Posterior cingulate gyrus (tissue), 11 donors: ENCODE results near the gene ENTPD8.
A peak's percentile ranks its signal among the peaks of the same experiment; 100 is the strongest.

ENCODE experiments used
- DNase-seq, 10 donors: peaks; one replicate each; pipeline versions ENCODE4 v3.0.0 to v3.0.0-alpha.2; 2020 to 2021; ENCODE audit warnings: mixed read lengths in 3 of 10
- intact Hi-C: fragments of 100-400 bp; cut with DNase I; formaldehyde crosslinking; loops from one replicate; pipeline ENCODE4 v1.15.1; 2023

The ENTPD8 gene

DNA sequence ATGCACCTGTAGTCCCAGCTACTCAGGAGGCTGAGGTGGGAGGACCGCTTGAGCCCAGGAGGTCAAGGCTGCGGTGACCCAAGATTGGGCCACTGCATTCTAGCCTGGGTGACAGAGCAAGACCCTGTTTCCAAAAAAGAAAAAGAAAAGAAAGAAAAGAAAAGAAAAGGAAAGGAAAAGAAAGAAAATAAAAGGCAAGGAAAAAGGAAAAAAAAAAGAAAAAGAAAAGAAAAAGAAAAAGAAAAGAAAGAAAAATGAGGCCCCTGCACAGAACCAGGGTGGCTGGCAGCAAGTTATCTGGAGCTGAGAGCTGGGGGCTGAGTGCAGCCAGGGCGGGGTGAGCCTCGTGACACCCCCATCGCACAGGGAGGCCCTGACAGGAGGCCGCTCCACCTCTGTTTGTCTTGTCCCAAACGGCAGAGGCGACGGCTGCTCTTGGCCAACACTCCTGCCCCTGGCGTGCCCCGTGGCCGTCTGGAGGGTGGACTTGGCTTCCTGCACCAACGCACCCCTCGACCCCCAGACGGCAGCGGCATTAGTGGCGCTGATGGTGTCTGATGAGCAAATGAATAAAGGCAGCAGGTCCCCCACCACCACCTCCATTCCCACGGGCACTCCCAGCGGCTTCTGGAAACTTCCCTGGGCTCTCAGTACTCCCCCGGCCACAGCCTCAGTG, 34.9 kb downstream of the ENTPD8 start:
- intact Hi-C loops: loop anchor here (2.0 kb wide), 1 partner anchor 111 kb away; no protein-coding TSS in a partner anchor
- peak in 1 of 10 donors; percentile 80 for DNase-seq

- intact Hi-C loops: loop anchor here (2.0 kb wide), 1 partner anchor 111 kb away; no protein-coding TSS in a partner anchor
- DNase-seq: peak in 1 of 10 donors; percentile 67
Measured at GRCh38 chr9:137405677-137406081, 35.5 kb downstream of the ENTPD8 start.

DNA sequence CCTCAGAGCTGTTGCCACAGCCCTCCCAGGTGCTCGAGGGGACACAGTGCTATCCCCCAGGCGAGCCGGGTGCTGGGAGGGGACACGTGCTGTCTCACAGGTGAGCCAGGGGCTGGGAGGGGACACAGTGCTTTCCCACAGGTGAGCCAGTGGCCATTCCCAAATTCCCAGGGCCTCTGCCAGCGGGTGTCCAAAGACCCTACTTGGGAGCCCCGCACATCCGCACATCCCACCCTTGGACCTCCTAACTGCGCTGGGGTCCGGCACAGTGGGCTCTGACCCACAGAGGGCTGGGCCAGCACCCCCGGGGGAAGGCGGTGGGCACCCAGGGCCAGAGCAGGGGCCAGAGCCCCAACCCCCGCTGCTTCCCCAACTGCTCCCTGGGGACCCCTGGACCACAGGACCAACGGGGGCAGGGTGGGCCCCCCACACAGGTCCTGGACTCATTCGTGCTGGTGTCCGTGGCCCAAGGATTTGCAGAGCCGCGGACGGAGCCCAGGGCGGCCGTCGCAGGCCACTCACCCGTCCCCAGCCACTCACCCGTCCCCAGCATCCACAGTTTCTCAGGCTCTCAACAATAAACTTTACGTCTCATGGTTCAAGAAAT, 36.1 kb downstream of the ENTPD8 start:
- intact Hi-C loops: no loop called here
- peak in 1 of 10 donors; percentile 81 for DNase-seq

GRCh38 chr9:137403269-137403668, 37.9 kb downstream of the ENTPD8 start:
- peak in 1 of 10 donors; percentile 63 for DNase-seq
- intact Hi-C loops: no loop called here

DNA sequence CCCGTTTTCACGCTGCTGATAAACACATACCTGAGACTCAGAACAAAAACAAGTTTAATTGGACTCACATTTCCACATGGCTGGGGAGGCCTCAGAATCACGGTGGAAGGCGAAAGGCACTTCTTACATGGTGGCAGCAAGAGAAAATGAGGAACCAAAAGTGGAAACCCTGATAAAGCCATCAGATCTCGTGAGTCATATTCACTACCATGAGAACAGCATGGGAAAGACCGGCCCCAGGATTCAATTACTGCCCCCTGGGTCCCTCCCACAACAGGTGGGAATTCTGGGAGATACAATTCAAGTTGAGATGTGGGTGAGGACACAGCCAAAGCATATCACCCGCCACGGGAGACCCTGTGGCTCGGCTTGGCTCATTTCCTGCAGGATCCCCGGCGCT, 38.4 kb downstream of the ENTPD8 start:
- no peak for DNase-seq
- intact Hi-C loops: no loop called here

GRCh38 chr9:137398561-137399468, 42.3 kb downstream of the ENTPD8 start:
- peak in 4 of 10 donors; percentile 21 to 79 (median 70) for DNase-seq
- intact Hi-C loops: no loop called here

- DNase-seq: peak in 4 of 10 donors; percentile 4 to 77 (median 42)
- intact Hi-C loops: no loop called here
Measured at GRCh38 chr9:137397675-137398423, 43.3 kb downstream of the ENTPD8 start.

GRCh38 chr9:137396634-137397367, 44.4 kb downstream of the ENTPD8 start:
- intact Hi-C loops: no loop called here
- peak in 3 of 10 donors; percentile 53 to 77 (median 72) for DNase-seq

GRCh38 chr9:137396227-137396626, 44.9 kb downstream of the ENTPD8 start:
- DNase-seq: no peak
- intact Hi-C loops: no loop called here

DNA sequence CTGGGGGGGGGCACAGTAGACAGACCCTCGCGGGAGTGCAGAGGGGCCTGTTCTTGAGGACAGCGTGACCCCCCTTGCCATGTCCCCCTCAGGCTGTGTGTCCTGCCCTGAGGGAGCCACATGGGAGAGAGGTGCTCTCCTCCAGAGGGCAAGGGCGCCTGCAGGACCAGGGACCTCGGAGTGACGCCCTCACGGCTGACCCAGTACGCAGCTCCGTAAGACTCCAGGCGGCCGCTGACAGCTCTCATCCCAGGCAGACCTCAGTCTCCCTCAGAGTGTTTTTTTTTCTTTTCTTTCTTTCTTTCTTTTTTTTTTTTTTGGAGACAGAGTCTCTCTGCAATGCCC, 45.5 kb downstream of the ENTPD8 start:
- no peak for DNase-seq
- intact Hi-C loops: no loop called here

DNA sequence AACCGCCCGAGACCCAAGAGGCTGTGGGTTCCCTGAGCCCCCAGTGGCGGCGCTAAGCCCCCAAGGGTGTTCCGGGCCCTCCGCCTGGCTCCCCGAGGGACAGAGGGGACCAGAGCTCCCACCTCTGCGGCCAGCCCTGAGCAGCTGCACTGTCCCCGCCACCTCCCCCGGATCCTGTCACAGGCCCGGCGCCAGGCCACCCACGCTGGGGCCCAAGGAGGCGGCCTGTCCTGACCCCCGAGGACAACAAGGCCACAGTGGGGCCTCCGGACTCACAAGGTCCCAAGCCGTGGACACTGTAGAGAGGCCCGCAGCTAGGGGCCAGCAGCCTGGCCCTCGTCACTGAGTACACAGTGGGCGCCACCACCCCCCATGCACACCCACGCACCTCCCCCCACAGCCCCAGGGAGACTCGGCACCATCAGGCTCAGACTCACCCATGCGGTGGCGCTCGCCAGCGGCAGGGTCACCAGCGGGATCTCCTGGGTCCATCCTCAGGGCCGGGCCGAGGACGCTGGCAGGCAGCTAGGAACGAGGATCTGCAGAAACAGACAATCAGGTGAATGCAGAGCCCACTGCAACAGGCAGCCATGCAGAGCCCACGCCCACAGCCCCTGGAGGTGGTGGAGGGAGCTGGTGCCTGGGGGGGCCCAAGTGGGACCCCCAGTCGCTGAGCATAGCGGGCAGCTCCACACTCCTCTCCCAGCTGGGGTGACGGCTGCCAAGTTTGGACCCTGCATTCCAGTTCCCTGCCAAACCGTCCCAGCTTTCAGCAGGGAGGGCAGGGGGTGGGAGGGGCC, 46.1 kb downstream of the ENTPD8 start:
- intact Hi-C loops: no loop called here
- DNase-seq: no peak

DNA sequence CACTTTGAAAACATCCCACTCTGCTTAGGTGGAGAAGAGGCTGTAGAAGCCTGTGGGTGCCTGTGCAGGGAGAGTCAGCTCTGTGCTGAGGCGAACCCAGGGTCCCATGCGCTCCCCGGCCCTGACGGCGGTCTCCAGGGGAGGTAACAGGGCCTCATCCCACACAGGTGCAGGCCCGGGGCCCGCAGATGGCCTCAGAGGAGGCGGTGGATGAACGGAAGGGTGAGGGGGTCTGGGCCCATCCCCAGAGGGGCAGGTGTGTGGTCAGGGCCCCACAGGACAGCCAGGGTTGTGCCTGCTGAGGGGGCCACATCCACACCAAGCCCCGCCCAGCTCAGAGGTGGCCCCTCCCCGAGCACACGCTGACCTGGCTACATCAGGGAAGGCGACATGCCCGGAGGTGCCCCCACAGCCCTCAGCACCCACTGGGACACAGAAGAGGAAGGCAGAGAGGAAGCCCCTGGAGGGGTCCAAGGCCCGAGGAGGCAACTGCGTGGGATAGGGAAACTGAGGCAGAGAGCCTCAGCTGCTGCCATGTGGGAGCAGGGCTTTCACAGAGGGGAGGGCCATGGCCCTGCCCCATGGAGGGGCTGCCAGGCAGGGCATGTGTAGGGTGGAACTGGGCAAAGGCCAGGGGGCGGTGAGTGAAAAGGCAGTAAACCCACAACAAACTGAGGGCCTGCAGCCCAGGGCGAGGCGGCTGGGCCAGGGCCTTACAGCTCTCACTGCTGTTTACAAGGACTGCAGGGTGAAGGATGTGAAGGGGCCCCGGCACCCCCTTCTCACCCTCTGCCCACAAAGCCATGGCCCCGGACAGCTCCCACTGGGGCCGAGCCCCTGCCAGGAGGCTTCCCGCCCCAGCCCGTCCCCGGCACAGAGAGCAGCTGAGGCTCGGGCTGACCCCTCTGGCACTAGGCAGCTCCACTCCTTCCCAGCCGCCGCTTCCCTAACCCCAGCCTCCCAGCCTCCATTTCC, 47.7 kb downstream of the ENTPD8 start:
- intact Hi-C loops: no loop called here

GRCh38 chr9:137392232-137393007, 48.7 kb downstream of the ENTPD8 start:
- no peak for DNase-seq

More for the DNA sequence above, 47.7 kb downstream of the ENTPD8 start:
- no peak for DNase-seq

DNA sequence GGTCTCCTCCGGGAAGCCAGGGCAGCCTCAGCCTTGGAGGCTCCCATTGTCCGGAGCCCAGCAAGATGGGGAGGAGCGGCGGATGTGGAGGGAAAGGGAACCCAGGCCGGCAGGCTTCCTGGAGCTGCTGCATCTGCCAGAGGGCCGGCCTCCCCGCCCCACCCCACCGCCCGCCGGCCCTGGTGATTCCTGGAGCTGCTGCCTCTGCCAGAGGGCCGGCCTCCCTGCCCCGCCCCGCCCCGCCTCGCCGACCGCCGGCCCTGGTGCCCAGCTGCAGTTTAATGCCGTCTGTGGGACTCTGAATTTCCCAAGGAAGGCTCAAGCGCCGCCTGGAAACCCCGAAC, 49.8 kb downstream of the ENTPD8 start:
- DNase-seq: no peak
- intact Hi-C loops: no loop called here

More at GRCh38 chr9:137392232-137393007, 48.7 kb downstream of the ENTPD8 start:
- intact Hi-C loops: no loop called here

DNA sequence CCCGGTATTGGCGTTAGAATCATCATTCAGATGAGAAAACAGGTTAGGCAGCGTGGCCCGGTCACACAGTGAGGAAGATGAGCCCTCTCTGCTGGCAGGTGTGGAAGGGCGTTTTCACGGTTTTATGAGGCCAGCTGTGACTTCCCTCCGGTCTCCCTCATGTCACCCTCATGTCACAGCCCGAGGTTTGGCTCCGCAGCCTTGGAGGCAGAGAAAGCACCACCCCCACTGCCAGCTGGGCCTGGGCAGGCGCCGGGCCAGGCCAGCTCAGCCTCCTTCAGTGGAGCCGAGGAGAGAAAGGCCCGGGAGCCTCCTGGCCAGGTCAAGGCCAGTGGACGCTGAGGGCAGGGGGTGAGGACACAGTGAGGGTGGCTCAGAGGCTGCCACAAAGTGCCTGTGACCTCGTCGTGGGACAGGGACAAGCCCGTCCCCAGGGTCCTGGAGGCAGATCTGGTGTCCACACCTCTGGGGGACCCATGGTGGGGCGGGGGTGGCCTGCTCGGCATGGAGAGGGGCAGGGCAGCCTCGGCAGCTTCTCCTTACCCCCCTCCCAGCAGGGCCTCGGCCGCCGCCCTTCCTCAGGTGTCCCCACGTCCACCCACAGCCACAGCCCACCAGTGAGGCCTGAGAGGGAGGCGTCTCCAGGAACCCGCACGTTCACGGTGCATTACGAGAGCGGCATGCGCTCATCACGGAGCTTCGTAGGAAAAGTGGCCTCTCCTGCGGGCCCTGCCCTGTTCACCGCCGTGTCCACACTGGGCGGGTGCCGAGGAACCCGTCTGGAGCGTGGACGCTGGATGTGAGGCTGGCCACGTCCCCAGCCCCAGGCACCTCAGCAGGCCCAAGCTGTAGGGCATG, 50.4 kb downstream of the ENTPD8 start:
- DNase-seq: peak in 7 of 10 donors; percentile 21 to 92 (median 44)
- intact Hi-C loops: no loop called here

- intact Hi-C loops: no loop called here
- no peak for DNase-seq
Measured at GRCh38 chr9:137389428-137389746, 51.8 kb downstream of the ENTPD8 start.
